Measurements from ENCODE around the gene CEACAM1. TPM values are rescaled to one million over a fixed set of nuclear protein-coding genes. Genes with fewer than 3 reads are reported as not detected.

The CEACAM1 gene
- total and polyA plus RNA-seq, 2 of the 13 experiments (the other 11 are each of a cell fraction or from before 2014, with no cell fraction given), result 13.5 to 332 TPM

DNA sequence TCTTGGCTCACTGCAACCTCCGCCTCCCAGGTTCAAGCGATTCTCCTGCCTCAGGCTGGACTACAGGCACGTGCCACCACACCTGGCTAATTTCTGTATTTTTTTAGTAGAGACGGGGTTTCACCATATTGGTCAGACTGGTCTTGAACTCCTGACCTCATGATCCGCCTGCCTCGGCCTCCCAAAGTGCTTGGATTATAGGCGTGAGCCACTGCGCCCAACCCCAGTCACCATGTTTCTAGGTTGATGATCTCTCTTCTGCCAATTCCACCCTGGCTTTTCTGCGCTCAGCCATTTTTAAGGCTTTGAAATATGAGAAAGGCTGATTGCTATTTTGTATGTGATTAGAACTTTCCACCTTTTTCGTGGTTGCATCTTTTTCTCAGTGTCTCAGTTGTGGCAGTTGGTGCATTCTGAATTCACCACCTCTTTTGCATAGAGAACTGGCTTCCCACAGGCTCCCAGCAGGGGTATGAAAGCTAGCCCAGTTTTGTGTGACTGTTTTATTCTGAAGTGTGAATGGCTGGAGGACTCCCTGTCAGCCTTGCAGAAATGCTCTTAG lies 15.5 kb downstream of the CEACAM1 start:
- ATAC-seq (no peak), DNase-seq (ENCODE audit: low spot score) (no peak), FAIRE-seq (no peak)
- no peaks in the 10 kb centered on the region for H3K27me3 ChIP-seq (ENCODE audit: control insufficient read depth in 1 of 2, insufficient read depth in 2 of 2, low read length in 2 of 2)
- H3K9ac ChIP-seq (ENCODE audit: insufficient read depth, low read depth, low read length), result no peak overlapping the region
- peaks cover 27% of the 10 kb centered on the region for H3K4me1 ChIP-seq (ENCODE audit: insufficient read depth, low read length)
- no TSS peak for BruUV-seq (replicated peaks)
- no peaks in the 10 kb centered on the region for H4K20me1 ChIP-seq (ENCODE audit: insufficient read depth, low read length)
- WGBS (ENCODE audit: low lambda C conversion rate), result over 99% methylated on average over 10 of the region's 10 CpGs
- no peaks in the 10 kb centered on the region for H3K9me3 ChIP-seq (ENCODE audit: low read length)
- POLR2A ChIA-PET, result no interaction called here
- in situ Hi-C loops (cut with HindIII; ENCODE audit: extremely low pct_ligation_motif_present, low pct_unique_long_range_greater_than_20kb), result no loop called here
- no peak overlapping the region for H3K4me2 ChIP-seq (ENCODE audit: low read depth, low read length)
- H3K36me3 ChIP-seq (replicated peaks in 1 of 2; ENCODE audit: control insufficient read depth in 1 of 2, insufficient read depth in 2 of 2, low read length in 2 of 2), result peaks cover 23 to 78% of the 10 kb centered on the region in 2 experiments
- intact Hi-C loops (cut with micrococcal nuclease; ENCODE audit: unreplicated experiment), result no loop called here
- H3K79me2 ChIP-seq (ENCODE audit: insufficient read depth, low read length), result peaks cover 2% of the 10 kb centered on the region
- H3K27ac ChIP-seq (ENCODE audit: extremely low read length, insufficient read depth, low read length), result no peak overlapping the region
- CTCF ChIA-PET (ENCODE audit: low intra/inter-chr PET ratio, low total read pairs), result no interaction called here
- H3K4me3 ChIP-seq (replicated peaks in 1 of 3; ENCODE audit: insufficient read depth in 1 of 3, low read depth in 2 of 3, low read length in 3 of 3), result no peak overlapping the region
- H2AFZ ChIP-seq (ENCODE audit: low read length), result no peak overlapping the region
- TF ChIP-seq, protein P1, sequence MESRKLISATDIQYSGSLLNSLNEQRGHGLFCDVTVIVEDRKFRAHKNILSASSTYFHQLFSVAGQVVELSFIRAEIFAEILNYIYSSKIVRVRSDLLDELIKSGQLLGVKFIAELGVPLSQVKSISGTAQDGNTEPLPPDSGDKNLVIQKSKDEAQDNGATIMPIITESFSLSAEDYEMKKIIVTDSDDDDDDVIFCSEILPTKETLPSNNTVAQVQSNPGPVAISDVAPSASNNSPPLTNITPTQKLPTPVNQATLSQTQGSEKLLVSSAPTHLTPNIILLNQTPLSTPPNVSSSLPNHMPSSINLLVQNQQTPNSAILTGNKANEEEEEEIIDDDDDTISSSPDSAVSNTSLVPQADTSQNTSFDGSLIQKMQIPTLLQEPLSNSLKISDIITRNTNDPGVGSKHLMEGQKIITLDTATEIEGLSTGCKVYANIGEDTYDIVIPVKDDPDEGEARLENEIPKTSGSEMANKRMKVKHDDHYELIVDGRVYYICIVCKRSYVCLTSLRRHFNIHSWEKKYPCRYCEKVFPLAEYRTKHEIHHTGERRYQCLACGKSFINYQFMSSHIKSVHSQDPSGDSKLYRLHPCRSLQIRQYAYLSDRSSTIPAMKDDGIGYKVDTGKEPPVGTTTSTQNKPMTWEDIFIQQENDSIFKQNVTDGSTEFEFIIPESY (CRISPR knock-in tag; IDR thresholded peaks at IDR 0.05), result no peak
- TF ChIP-seq KLF16 (CRISPR knock-in tag; IDR thresholded peaks at IDR 0.05) (no peak), NFE2L1 (CRISPR knock-in tag; IDR thresholded peaks at IDR 0.05; ENCODE audit: borderline replicate concordance) (no peak), ZNF761 (CRISPR knock-in tag; conservative IDR thresholded peaks at IDR 0.05) (no peak), KDM2A (CRISPR knock-in tag; IDR thresholded peaks at IDR 0.05; ENCODE audit: borderline replicate concordance, low read depth) (no peak), TARDBP (CRISPR knock-in tag; IDR thresholded peaks at IDR 0.05) (no peak)
- TF ChIP-seq, protein P2, sequence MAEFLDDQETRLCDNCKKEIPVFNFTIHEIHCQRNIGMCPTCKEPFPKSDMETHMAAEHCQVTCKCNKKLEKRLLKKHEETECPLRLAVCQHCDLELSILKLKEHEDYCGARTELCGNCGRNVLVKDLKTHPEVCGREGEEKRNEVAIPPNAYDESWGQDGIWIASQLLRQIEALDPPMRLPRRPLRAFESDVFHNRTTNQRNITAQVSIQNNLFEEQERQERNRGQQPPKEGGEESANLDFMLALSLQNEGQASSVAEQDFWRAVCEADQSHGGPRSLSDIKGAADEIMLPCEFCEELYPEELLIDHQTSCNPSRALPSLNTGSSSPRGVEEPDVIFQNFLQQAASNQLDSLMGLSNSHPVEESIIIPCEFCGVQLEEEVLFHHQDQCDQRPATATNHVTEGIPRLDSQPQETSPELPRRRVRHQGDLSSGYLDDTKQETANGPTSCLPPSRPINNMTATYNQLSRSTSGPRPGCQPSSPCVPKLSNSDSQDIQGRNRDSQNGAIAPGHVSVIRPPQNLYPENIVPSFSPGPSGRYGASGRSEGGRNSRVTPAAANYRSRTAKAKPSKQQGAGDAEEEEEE (CRISPR knock-in tag; IDR thresholded peaks at IDR 0.05; ENCODE audit: borderline replicate concordance), result no peak
- TF ChIP-seq, protein P3, sequence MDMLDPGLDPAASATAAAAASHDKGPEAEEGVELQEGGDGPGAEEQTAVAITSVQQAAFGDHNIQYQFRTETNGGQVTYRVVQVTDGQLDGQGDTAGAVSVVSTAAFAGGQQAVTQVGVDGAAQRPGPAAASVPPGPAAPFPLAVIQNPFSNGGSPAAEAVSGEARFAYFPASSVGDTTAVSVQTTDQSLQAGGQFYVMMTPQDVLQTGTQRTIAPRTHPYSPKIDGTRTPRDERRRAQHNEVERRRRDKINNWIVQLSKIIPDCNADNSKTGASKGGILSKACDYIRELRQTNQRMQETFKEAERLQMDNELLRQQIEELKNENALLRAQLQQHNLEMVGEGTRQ (IDR thresholded peaks at IDR 0.05; ENCODE audit: low read depth, low read length), result no peak
- TF ChIP-seq, protein P3 (CRISPR knock-in tag; IDR thresholded peaks at IDR 0.05; ENCODE audit: borderline replicate concordance), result no peak
- TF ChIP-seq, protein P4, sequence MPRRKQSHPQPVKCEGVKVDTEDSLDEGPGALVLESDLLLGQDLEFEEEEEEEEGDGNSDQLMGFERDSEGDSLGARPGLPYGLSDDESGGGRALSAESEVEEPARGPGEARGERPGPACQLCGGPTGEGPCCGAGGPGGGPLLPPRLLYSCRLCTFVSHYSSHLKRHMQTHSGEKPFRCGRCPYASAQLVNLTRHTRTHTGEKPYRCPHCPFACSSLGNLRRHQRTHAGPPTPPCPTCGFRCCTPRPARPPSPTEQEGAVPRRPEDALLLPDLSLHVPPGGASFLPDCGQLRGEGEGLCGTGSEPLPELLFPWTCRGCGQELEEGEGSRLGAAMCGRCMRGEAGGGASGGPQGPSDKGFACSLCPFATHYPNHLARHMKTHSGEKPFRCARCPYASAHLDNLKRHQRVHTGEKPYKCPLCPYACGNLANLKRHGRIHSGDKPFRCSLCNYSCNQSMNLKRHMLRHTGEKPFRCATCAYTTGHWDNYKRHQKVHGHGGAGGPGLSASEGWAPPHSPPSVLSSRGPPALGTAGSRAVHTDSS (CRISPR knock-in tag; conservative IDR thresholded peaks at IDR 0.05), result no peak
- TF ChIP-seq, protein P5, sequence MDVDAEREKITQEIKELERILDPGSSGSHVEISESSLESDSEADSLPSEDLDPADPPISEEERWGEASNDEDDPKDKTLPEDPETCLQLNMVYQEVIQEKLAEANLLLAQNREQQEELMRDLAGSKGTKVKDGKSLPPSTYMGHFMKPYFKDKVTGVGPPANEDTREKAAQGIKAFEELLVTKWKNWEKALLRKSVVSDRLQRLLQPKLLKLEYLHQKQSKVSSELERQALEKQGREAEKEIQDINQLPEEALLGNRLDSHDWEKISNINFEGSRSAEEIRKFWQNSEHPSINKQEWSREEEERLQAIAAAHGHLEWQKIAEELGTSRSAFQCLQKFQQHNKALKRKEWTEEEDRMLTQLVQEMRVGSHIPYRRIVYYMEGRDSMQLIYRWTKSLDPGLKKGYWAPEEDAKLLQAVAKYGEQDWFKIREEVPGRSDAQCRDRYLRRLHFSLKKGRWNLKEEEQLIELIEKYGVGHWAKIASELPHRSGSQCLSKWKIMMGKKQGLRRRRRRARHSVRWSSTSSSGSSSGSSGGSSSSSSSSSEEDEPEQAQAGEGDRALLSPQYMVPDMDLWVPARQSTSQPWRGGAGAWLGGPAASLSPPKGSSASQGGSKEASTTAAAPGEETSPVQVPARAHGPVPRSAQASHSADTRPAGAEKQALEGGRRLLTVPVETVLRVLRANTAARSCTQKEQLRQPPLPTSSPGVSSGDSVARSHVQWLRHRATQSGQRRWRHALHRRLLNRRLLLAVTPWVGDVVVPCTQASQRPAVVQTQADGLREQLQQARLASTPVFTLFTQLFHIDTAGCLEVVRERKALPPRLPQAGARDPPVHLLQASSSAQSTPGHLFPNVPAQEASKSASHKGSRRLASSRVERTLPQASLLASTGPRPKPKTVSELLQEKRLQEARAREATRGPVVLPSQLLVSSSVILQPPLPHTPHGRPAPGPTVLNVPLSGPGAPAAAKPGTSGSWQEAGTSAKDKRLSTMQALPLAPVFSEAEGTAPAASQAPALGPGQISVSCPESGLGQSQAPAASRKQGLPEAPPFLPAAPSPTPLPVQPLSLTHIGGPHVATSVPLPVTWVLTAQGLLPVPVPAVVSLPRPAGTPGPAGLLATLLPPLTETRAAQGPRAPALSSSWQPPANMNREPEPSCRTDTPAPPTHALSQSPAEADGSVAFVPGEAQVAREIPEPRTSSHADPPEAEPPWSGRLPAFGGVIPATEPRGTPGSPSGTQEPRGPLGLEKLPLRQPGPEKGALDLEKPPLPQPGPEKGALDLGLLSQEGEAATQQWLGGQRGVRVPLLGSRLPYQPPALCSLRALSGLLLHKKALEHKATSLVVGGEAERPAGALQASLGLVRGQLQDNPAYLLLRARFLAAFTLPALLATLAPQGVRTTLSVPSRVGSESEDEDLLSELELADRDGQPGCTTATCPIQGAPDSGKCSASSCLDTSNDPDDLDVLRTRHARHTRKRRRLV (CRISPR knock-in tag; IDR thresholded peaks at IDR 0.05), result no peak

All from HepG2 (cell line).